ENCODE data around the gene CSF1R.
"Not testable (repeated sequence)": the region's sequence is repeated elsewhere in the genome, so short reads cannot be mapped to it uniquely, and the experiment has no call there.

The CSF1R gene

GRCh38 chr5:150053713-150054392, 32.5 kb downstream of the CSF1R start:
- DNase-seq: no peak

- DNase-seq: no peak
Measured at GRCh38 chr5:150052956-150053712, 33.2 kb downstream of the CSF1R start.

DNA sequence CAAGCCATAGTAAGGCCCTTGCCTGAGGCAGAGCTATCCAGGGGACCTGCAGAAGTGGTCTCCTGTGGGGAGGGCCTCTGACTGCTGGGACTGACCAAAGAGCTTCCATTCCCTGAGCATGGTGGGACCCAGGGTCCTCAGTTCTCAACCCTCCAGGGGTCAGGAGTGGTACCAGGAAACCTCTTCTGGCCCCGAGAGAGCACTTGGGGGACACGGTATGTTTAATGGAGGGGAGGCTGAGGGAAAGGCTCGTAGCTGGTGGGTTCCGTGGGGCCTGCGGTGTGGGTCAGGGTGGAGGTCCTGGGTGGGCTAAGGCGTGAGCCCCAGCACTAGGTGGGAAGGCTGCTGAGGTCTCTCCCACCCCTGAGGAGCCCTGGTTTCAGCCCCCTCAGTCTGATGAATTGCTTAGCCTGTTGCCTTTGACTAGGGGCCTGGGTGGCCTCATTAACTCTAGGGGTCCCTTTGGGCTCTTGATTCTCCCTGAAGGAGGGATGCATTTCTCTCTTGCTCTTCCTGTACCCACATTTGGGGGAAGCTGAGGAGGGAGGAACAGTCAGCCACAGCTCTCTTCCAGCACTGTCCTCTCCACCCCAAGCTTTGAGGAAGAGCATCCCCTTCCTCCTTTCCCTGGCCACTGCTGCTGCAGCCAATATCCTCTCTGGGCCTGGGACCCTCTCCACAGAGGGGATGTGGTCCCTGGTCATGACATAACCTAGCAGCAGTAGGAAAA, 34.0 kb downstream of the CSF1R start:
- DNase-seq: no peak

- DNase-seq: no peak
Measured at GRCh38 chr5:150051657-150052195, 34.6 kb downstream of the CSF1R start.

DNA sequence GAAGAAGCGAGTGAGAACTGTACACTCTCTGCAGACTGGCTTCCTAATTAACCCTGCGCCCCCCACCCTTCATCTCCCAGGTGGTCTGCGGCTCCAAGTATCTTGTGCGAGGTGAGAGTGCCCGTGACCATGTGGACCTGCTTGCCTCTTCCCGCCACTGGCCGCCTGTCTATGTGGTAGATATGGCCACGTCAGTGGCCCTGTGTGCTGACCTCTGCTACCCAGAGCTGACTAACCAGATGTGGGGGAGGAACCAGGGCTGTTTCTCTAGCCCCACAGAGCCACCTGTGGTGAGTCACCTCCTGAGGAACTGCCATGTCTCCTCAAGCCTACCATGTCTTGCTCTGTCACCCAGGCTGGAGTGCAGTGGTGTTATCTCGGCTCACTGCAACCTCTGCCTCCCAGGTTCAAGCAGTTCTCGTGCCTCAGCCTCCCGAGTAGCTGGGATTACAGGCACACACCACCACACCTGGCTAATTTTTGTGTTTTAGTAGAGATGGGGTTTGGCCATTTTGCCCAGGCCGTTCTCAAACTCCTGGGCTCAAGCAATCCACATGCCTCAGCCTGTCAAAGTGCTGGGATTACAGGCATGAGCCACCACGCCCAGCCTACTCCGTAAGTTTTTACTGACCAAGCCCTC, 36.1 kb downstream of the CSF1R start:
- not testable (repeated sequence) for DNase-seq

- no peak for DNase-seq
Measured at GRCh38 chr5:150046031-150046430, 40.3 kb downstream of the CSF1R start.

GRCh38 chr5:150045549-150045948, 40.8 kb downstream of the CSF1R start:
- DNase-seq: no peak

DNA sequence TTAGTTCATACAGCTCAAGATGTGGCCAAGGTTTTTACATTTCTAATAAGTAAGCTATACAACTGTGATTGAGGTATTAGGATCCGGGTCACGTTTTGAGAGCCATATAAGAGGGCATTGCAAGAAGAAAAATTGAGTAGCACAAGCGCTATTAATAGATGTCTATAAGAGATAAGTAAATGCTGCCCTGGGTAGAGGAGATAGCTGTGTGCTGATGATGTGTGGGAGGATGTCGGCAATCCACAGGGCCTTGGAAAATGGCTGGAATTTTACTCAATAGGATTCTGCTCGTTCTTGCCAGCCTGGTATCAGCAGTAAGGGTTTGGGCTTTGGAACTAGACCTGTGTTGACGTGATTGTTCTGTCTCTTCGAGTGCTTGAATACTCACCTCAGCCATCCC, 41.6 kb downstream of the CSF1R start:
- DNase-seq: no peak

- DNase-seq: no peak
Measured at GRCh38 chr5:150044329-150044681, 42.0 kb downstream of the CSF1R start.

DNA sequence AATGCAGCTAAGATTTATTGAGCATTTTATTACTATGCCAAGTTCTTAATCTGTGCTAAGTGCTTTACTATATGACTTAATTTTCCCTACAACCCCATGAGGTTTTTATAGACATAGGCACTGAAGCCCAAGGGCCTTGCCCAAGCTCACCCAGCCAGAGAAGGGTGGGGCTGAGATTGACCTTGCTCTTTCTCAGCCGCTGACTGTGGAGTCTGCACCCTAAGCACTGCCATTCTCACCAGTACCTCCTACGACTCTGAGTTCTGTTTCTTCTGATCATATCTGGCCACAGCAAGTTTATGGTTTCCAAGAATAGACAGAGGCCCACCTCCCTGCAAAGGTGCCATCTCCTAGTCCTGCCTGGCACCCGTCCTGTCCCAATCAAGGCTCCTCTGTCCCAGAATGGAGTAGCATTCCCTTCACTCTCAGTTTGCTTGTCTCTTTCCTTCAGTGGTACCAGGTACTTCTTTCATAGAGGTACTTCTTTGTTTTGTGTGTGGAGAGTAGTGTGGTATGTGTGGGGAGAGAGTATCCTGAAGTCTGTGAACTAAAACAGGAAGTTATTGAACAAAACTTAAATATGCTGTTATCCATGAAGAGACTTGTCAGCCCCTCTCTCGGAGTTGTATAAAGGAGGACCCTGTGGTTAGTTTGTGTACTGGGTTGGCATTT, 42.6 kb downstream of the CSF1R start:
- no peak for DNase-seq

DNA sequence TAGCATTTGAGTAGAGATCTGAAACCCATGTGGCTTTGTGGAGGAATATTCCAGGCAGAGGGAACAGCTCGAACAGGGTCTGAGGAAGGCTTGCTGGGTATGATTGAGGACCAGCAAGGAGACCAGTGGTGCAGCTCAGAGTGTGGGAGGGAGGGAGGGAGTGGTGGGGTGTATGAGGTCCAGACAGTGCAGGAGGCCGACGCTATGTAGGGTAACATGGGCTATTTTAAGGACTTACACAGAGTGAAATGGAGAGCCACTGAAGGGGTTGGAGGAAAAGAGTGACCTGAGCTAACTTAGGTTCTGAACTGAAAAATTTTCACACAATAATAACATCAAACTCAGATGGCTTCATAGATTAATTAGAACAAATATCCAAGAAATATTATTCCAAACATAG, 43.9 kb downstream of the CSF1R start:
- DNase-seq: no peak

DNA sequence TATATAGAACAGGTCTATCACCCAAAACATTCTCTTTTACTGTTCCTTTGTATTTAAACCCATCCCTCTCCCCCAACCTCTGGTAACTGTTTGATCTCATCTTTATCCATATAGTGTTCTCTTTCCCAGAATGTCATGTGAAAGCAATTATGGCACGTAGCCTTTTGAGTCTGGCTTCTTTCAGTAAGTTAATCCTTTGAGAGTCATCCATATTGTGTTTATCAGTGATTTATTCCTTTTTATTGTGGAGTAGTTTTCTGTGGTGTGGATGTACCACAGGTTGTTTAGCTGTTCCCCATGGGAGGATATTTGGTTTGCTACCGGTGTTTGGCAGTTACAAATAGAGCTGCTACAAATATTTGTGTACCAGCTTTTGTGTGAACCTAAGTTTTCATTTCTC, 47.8 kb downstream of the CSF1R start:
- no peak for DNase-seq

DNA sequence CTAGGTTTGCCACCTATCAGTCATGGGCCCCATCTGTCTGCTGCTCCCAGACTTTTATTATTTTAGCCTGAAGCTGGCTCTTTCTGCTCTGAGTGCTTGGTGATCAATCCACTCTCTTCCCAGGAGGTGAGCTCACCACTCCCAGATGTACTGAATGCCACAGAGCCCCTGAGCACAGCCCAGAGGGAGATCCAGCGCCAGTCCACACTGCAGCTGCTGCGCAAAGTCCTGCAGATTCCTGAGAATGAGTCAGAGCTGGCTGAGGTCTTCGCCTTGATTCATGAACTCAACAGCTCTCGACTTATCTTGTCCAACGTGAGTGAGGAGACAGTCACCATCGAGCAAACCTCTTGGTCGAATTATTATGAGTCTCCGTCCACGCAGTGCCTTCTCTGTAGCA, 49.8 kb downstream of the CSF1R start:
- DNase-seq: no peak

- no peak for DNase-seq
Measured at GRCh38 chr5:150035139-150035895, 51.0 kb downstream of the CSF1R start.

DNA sequence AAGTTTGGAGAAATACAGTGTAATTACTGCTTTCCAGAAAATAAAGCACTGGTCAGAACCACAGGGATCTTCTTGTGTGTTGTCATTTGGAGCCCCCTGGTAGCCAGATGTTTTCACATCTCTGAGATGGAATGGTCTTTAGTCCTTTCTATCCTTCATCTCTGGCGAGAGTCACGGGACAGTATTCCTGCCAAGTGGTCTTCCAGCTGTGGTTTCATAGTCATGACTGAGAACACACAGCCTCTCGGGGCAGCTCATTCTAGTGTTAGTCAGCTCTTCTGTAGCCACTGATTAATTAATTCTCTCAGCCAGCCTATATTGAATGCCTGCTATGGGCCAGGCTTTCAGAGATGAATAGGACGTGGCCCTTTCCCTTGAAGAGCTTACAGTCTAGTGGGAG, 51.7 kb downstream of the CSF1R start:
- DNase-seq: no peak

- DNase-seq: no peak
Measured at GRCh38 chr5:150033334-150033733, 53.0 kb downstream of the CSF1R start.

DNA sequence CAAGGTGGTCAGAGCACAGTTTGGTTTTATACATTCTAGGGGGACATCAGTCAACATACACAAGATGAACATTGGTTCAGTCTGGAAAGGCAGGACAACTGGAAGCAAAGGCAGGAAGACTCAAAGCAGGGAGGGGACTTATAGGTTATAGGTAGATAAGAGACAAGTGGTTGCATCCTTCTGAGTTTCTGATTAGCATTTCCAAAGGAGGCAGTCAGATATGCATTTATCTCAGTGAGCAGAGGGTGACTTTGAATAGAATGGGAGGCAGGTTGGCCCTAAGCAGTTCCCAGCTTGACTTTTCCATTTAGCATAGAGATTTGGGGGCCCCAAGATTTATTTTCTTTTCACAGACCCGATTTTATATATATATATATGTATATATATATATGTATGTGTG, 58.3 kb downstream of the CSF1R start:
- not testable (repeated sequence) for DNase-seq

DNA sequence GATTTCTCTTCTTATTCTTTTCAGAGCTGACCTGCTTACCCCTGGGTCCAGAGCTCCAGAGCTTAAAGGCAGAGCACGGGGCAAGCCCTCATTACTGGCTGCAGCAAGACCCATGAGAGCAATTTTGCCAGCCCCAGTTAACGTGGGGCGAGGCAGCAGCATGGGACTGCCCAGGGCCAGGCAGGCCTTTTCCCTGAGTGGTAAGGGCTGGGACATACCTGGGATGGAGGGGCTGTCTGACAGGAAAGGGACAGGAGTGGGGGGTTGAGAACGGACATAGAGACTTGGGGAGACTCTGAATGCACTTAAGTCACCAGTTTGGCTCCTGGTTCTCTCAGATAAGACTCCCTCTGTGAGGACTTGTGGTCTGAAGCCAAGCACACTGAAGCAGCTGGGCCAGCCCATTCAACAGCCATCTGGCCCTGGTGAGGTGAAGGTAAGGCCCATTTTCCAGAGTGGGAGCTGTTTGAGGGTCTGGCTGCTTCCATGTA, 59.6 kb downstream of the CSF1R start:
- no peak for DNase-seq

GRCh38 chr5:150024346-150024984, 61.9 kb downstream of the CSF1R start:
- no peak for DNase-seq

GRCh38 chr5:150023136-150023535, 63.2 kb downstream of the CSF1R start:
- DNase-seq: no peak

GRCh38 chr5:150022681-150023080, 63.7 kb downstream of the CSF1R start:
- DNase-seq: no peak
